HUES48 (cell line): ENCODE results near the gene PTPRG.

Experiments used
- H3K27ac ChIP-seq: one replicate; pipeline ENCODE4 v1.7.0; 2013; ENCODE audit warnings: low read depth, low read length, inconsistent platforms
- H3K27me3 ChIP-seq: 2 replicates; pipeline ENCODE4 v1.6.1; 2013; ENCODE audit warnings: mild to moderate bottlenecking, low read length; ENCODE audit not compliant: control insufficient read depth, insufficient read depth
- H3K36me3 ChIP-seq: 2 replicates; pipeline ENCODE4 v1.6.1; 2013; ENCODE audit warnings: low read length; ENCODE audit not compliant: control insufficient read depth, insufficient read depth
- H3K4me1 ChIP-seq: 2 replicates; pipeline ENCODE4 v1.6.1; 2013; ENCODE audit warnings: mild to moderate bottlenecking, low read length; ENCODE audit not compliant: control insufficient read depth, insufficient read depth
- H3K4me3 ChIP-seq: 2 replicates; pipeline ENCODE4 v1.5.1; 2013; ENCODE audit warnings: mild to moderate bottlenecking, low read depth, low read length
- H3K9ac ChIP-seq: 2 replicates; pipeline ENCODE4 v1.6.1; 2013; ENCODE audit warnings: mild to moderate bottlenecking, low read depth, low read length, moderate library complexity
- H3K9me3 ChIP-seq: 2 replicates; pipeline ENCODE4 v1.6.1; 2013; ENCODE audit warnings: low read length; ENCODE audit not compliant: control insufficient read depth, insufficient read depth

PTPRG gene

DNA sequence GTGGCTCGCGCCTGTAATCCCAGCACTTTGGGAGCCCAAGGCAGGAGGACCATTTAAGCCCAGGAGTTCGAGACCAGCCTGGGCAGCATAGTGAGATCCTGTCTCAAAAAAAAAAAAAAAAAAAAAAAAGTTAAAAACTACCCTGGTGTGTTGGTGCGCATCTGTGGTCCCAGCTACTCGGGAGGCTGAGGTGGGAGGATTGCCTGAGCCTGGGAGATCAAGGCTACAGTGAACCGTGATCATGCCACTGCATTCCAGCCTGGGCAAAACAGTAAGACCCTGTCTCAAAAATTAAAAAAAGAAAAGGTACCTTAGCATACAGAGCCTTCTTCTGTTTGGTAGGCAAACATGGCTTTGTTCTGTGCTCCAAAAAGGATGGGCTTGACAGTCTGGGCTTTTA is 57.5 kb downstream of the PTPRG start:
- Histone ChIP-seq H3K9me3 (no peaks in the 10 kb centered on the region), H3K27ac (no peak overlapping the region), H3K9ac (no peak overlapping the region), H3K4me1 (peaks cover 18% of the 10 kb centered on the region), H3K4me3 (no peak overlapping the region), H3K27me3 (no peaks in the 10 kb centered on the region), H3K36me3 (peaks cover 15% of the 10 kb centered on the region)

GRCh38 chr3:61620073-61620472 is 58.7 kb downstream of the PTPRG start:
- no peak overlapping the region for H3K9ac ChIP-seq
- H3K36me3 ChIP-seq = peaks cover 11% of the 10 kb centered on the region
- no peak overlapping the region for H3K4me3 ChIP-seq
- H3K27me3 ChIP-seq = no peaks in the 10 kb centered on the region
- peaks cover 24% of the 10 kb centered on the region for H3K4me1 ChIP-seq
- no peaks in the 10 kb centered on the region for H3K9me3 ChIP-seq
- no peak overlapping the region for H3K27ac ChIP-seq

GRCh38 chr3:61624300-61624699 is 62.9 kb downstream of the PTPRG start:
- Histone ChIP-seq H3K27ac (no peak overlapping the region), H3K4me1 (peaks cover 56% of the 10 kb centered on the region), H3K4me3 (no peak overlapping the region), H3K36me3 (peaks cover 7% of the 10 kb centered on the region), H3K9ac (no peak overlapping the region), H3K9me3 (no peaks in the 10 kb centered on the region), H3K27me3 (no peaks in the 10 kb centered on the region)

GRCh38 chr3:61625429-61625828 is 64.1 kb downstream of the PTPRG start:
- Histone ChIP-seq H3K4me1 (peaks cover 59% of the 10 kb centered on the region), H3K27me3 (no peaks in the 10 kb centered on the region), H3K9me3 (no peaks in the 10 kb centered on the region), H3K4me3 (no peak overlapping the region), H3K27ac (no peak overlapping the region), H3K36me3 (peaks cover 7% of the 10 kb centered on the region), H3K9ac (no peak overlapping the region)

DNA sequence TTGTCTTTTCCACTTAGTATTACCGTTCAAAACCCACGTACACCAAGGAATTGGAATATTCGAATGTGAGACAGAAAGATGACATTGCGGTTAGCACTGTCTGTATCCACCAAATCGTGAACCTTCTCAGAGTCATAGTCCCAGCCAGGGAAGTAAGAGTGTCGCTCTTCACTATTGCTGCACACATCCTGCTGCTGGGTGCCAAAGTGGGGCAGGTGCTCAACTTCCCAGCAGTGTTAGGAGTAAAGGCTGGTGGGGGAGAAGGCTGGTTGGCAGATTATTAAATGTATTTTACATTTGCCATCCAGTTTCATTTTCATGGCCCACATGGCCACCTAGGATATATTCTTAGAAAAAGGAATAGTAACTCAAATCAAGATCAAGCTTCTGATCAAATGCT is 65.1 kb downstream of the PTPRG start:
- Histone ChIP-seq H3K27ac (no peak overlapping the region), H3K27me3 (no peaks in the 10 kb centered on the region), H3K9ac (no peak overlapping the region), H3K9me3 (no peaks in the 10 kb centered on the region), H3K4me1 (peaks cover 55% of the 10 kb centered on the region), H3K36me3 (peaks cover 7% of the 10 kb centered on the region), H3K4me3 (no peak overlapping the region)

DNA sequence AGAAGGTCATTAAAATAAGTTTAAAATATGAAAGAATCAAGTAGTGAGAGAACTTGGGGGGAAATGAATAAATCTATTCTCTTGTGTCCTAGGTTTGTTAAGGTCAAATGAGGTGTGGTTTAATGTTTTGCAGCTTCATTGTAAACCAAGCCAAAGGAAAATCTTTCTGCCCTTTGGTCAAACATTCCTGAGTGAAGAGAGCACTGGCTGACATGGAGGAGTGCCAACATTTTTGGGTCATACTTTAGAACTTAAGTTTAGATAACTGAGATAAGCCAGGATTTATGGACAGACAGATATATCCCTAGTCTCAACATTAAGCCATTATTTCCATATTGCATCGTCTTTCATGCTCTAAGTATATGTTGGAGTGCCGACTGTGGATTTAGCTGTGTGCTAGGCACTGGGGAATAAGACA is 66.4 kb downstream of the PTPRG start:
- peaks cover 52% of the 10 kb centered on the region for H3K4me1 ChIP-seq
- no peaks in the 10 kb centered on the region for H3K27me3 ChIP-seq
- no peak overlapping the region for H3K4me3 ChIP-seq
- no peak overlapping the region for H3K9ac ChIP-seq
- H3K27ac ChIP-seq = no peak overlapping the region
- H3K36me3 ChIP-seq = peaks cover 5% of the 10 kb centered on the region
- no peaks in the 10 kb centered on the region for H3K9me3 ChIP-seq

- H3K27ac ChIP-seq = no peak overlapping the region
- peaks cover 52% of the 10 kb centered on the region for H3K4me1 ChIP-seq
- H3K4me3 ChIP-seq = no peak overlapping the region
- no peaks in the 10 kb centered on the region; the same call in 1 of the 2 replicates for H3K36me3 ChIP-seq
- H3K9ac ChIP-seq = no peak overlapping the region
- H3K9me3 ChIP-seq = no peaks in the 10 kb centered on the region
- no peaks in the 10 kb centered on the region for H3K27me3 ChIP-seq
Observed at GRCh38 chr3:61628636-61629035, 67.3 kb downstream of the PTPRG start.

DNA sequence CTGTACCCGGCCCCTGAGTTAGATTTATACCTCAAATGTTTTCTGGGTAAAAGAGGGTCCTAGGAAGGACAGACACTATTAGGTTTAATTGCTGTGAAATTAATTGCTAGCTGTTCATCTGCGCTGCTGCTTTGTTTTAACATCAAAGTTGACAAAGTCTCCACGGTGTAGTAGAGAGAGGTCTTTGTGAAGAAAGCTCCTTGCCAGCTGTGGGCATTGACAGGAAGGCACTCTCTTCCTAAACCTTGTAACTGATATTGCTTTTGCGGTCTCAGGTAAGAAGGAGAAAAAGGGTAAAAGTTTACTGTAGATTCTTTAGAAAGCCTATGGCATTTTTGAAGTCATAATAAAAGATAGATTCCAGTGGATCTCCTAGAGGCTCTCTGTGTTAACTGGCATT is 68.1 kb downstream of the PTPRG start:
- H3K27me3 ChIP-seq = no peaks in the 10 kb centered on the region
- H3K4me3 ChIP-seq = no peak overlapping the region
- H3K9ac ChIP-seq = no peak overlapping the region
- no peak overlapping the region for H3K27ac ChIP-seq
- H3K36me3 ChIP-seq = no peaks in the 10 kb centered on the region; the same call in 1 of the 2 replicates
- peaks cover 49% of the 10 kb centered on the region for H3K4me1 ChIP-seq
- H3K9me3 ChIP-seq = no peaks in the 10 kb centered on the region

- H3K4me3 ChIP-seq = no peak overlapping the region
- no peak overlapping the region for H3K9ac ChIP-seq
- peaks cover 32% of the 10 kb centered on the region for H3K4me1 ChIP-seq
- no peak overlapping the region for H3K27ac ChIP-seq
- no peaks in the 10 kb centered on the region; the same call in 1 of the 2 replicates for H3K36me3 ChIP-seq
- no peaks in the 10 kb centered on the region for H3K9me3 ChIP-seq
- no peaks in the 10 kb centered on the region for H3K27me3 ChIP-seq
Observed at GRCh38 chr3:61631108-61631769, 69.9 kb downstream of the PTPRG start.

DNA sequence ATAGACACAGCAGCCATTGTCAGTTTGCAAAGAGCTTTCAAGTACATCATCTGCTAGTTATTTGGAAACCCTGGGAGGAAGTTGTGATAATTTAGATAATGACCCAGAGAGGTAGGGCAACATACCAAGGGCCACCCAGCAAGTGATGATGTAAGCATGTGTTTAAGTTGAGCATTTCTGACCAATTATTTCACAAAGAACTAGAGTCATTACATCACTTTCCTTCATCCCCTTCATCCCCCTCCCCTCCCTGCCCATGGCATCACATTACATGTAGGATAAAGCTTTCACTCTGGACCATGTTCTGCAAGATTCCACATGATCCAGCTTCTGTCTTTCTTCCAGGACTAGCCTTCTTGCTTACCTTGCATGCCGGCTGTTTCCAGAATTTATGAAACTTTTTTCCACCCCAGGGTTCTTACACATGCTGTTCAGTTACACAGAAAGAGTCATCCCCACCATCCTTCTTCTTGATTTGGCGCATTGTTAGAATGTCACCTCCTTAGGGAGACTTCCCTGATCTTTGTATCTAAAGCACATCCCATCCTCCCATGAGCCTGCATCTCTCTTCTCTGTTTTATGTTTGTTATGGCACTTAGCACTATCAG is 71.3 kb downstream of the PTPRG start:
- peaks cover 19% of the 10 kb centered on the region for H3K4me1 ChIP-seq
- no peak overlapping the region for H3K9ac ChIP-seq
- no peaks in the 10 kb centered on the region for H3K9me3 ChIP-seq
- no peak overlapping the region for H3K4me3 ChIP-seq
- no peaks in the 10 kb centered on the region for H3K27me3 ChIP-seq
- no peak overlapping the region for H3K27ac ChIP-seq
- H3K36me3 ChIP-seq = no peaks in the 10 kb centered on the region; the same call in 1 of the 2 replicates

DNA sequence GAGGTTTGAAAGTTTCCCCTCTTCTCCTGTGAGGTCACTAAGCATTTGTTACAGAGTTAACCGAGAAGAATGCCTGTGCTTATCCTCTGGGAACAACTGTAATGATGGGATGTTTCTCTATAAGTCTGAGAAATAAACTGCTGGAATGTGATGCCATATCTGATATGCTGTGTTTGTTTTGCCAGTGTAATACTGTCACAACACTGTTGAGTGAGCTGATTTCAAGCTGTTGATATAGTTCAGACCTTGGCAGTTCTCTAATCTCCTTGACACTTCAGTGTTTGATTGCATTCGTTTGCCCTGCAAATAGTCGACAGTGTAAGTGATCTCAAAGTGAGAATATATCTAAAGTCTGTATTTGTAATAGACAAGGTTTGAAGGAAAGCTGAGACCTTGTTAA is 73.3 kb downstream of the PTPRG start:
- Histone ChIP-seq H3K27ac (peak overlapping the region; percentile 11), H3K9ac (no peak overlapping the region), H3K4me3 (no peak overlapping the region), H3K36me3 (no peaks in the 10 kb centered on the region; the same call in 1 of the 2 replicates), H3K9me3 (no peaks in the 10 kb centered on the region), H3K4me1 (peaks cover 9% of the 10 kb centered on the region), H3K27me3 (no peaks in the 10 kb centered on the region)
